ENCODE measurements around the gene RUBCNL. TPM values are rescaled to one million over a fixed set of nuclear protein-coding genes. Genes with fewer than 3 reads are reported as not detected.

Gene RUBCNL
- total RNA-seq, 1 donor from 2014 or later: 168 TPM

DNA sequence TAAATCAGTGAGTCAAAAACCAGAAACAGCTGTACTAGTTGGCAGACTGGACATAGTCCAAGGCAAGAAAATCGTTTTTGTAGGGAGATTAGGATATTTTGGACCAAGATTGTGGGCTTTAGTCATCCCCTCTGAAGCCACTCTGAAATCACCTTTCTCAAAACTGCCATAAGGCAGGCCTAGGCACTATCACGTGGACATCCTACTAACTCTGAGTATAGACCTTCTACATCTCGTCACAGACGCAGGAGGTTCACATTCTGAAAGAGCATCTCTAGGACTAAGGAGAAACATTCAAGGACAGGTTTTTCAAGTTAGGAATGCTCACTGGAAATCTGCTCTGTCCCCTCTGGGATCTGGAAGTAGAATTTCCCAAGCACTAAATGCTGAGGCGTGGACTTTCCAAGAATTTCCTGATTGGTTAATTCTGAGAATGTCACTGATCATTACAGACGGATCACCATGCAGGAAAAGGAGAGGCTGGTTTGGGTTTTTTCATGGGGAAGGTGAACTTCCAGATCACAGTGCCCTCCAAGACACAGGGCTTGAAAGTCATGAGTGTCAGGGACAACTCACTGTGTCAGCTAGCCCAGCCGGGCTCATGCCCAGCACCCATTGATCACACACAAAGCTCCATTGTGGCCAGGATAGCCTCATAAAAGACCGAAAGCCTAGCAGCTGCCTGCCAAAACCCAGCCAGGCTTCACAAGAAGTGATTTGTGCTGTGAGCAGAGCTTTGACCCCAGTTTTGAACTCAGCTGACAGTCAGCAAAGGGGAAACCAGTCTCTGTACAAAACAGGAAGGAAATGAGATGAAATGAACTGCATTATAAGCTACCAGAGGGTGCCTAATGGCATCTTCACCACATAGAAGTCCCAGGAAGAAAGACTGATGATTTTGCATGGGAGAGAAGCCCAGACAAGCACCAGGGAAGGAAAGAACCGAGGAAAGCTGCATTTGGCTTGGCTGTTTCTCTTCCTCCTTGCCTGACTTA lies 2.7 kb upstream of the RUBCNL start:
- H3K9me3 Mint-ChIP-seq: no peaks in the 10 kb centered on the region
- peak overlapping the region; percentile 93 for H3K27ac Mint-ChIP-seq
- DNase-seq (no peak), ATAC-seq (ENCODE audit: low read depth) (peak; percentile 61)
- peaks cover 70% of the 10 kb centered on the region for H3K4me1 Mint-ChIP-seq
- no peaks in the 10 kb centered on the region for H3K27me3 Mint-ChIP-seq
- POLR2A ChIA-PET: interaction anchor here (0.5 to 4.9 kb wide), 12 partner anchors 10 to 196 kb away, joined by 3 to 95 read pairs (median 6); no protein-coding TSS in a partner anchor
- TF ChIP-seq, protein P1, sequence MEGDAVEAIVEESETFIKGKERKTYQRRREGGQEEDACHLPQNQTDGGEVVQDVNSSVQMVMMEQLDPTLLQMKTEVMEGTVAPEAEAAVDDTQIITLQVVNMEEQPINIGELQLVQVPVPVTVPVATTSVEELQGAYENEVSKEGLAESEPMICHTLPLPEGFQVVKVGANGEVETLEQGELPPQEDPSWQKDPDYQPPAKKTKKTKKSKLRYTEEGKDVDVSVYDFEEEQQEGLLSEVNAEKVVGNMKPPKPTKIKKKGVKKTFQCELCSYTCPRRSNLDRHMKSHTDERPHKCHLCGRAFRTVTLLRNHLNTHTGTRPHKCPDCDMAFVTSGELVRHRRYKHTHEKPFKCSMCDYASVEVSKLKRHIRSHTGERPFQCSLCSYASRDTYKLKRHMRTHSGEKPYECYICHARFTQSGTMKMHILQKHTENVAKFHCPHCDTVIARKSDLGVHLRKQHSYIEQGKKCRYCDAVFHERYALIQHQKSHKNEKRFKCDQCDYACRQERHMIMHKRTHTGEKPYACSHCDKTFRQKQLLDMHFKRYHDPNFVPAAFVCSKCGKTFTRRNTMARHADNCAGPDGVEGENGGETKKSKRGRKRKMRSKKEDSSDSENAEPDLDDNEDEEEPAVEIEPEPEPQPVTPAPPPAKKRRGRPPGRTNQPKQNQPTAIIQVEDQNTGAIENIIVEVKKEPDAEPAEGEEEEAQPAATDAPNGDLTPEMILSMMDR (IDR thresholded peaks at IDR 0.05): no peak
- H3K36me3 Mint-ChIP-seq (ENCODE audit: low read depth): peaks cover 28% of the 10 kb centered on the region
- intact Hi-C loops (cut with micrococcal nuclease): loop anchor here (1.0 to 5.0 kb wide), 3 partner anchors 15 to 207 kb away; partner anchors contain the start of gene LCP1
- CTCF ChIA-PET: interaction anchor here (0.6 to 6.7 kb wide), 4 partner anchors 9 to 17 kb away, joined by 3 to 70 read pairs (median 5); no protein-coding TSS in a partner anchor
- H3K4me3 Mint-ChIP-seq: peak overlapping the region; percentile 52

DNA sequence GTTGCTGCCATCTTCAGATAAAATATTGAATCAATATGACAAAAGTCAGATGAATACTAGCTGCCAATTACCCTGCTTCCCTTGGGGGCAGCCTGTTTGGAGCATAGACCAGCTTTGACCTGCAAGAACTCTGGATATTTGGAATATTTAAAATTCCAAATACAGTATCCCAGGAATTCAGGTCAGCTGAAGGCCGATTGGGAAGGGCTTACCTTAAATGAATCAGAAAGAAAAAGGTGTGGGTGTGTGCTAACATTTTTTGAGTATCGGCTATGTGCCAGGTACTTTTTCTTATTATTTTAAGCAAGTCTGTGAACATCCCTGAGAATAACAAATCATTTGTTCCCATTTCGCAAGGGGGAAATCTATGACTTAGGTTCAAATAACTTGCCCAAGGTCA lies 1.8 kb upstream of the RUBCNL start:
- intact Hi-C loops (cut with micrococcal nuclease): loop anchor here (5.0 kb wide), 1 partner anchor 68 kb away; no protein-coding TSS in a partner anchor
- Mint-ChIP-seq H3K27ac (peak overlapping the region; percentile 93), H3K4me1 (peaks cover 69% of the 10 kb centered on the region), H3K36me3 (ENCODE audit: low read depth) (peaks cover 32% of the 10 kb centered on the region), H3K4me3 (peak overlapping the region; percentile 95), H3K27me3 (no peaks in the 10 kb centered on the region), H3K9me3 (no peaks in the 10 kb centered on the region)
- POLR2A ChIA-PET: interaction anchor here (0.6 to 4.9 kb wide), 10 partner anchors 9 to 207 kb away, joined by 3 to 95 read pairs (median 10); partner anchors contain the start of gene LCP1
- ATAC-seq (ENCODE audit: low read depth) (no peak), DNase-seq (no peak)
- CTCF ChIA-PET: interaction anchor here (6.7 kb wide), 1 partner anchor 16 kb away, joined by 70 read pairs; no protein-coding TSS in a partner anchor
- TF ChIP-seq, protein P1 (IDR thresholded peaks at IDR 0.05): no peak

GRCh38 chr13:46388308-46388707 lies 1.3 kb upstream of the RUBCNL start:
- POLR2A ChIA-PET: interaction anchor here (0.6 to 4.9 kb wide), 12 partner anchors 8 to 206 kb away, joined by 3 to 95 read pairs (median 10); partner anchors contain the start of gene LCP1
- Mint-ChIP-seq H3K27ac (peak overlapping the region; percentile 93), H3K4me1 (peaks cover 69% of the 10 kb centered on the region), H3K27me3 (no peaks in the 10 kb centered on the region), H3K9me3 (no peaks in the 10 kb centered on the region), H3K36me3 (ENCODE audit: low read depth) (peaks cover 35% of the 10 kb centered on the region), H3K4me3 (peak overlapping the region; percentile 95)
- no peak for ATAC-seq (ENCODE audit: low read depth)
- DNase-seq: no peak
- CTCF ChIA-PET: interaction anchor here (1.2 to 6.7 kb wide), 4 partner anchors 10 to 67 kb away, joined by 3 to 70 read pairs (median 4); no protein-coding TSS in a partner anchor
- intact Hi-C loops (cut with micrococcal nuclease): loop anchor here (5.0 kb wide), 1 partner anchor 69 kb away; no protein-coding TSS in a partner anchor
- TF ChIP-seq, protein P1 (IDR thresholded peaks at IDR 0.05): no peak

- peaks cover 70% of the 10 kb centered on the region for H3K4me1 Mint-ChIP-seq
- no peak for DNase-seq
- peaks cover 44% of the 10 kb centered on the region for H3K36me3 Mint-ChIP-seq (ENCODE audit: low read depth)
- ChIA-PET POLR2A (interaction anchor here (0.7 to 4.9 kb wide), 13 partner anchors 8 to 204 kb away, joined by 3 to 95 read pairs (median 7); partner anchors contain the start of genes LCP1 and LRCH1), CTCF (interaction anchor here (1.0 to 6.7 kb wide), 5 partner anchors 14 to 65 kb away, joined by 3 to 70 read pairs (median 4); no protein-coding TSS in a partner anchor)
- TF ChIP-seq, protein P1 (IDR thresholded peaks at IDR 0.05): no peak
- H3K4me3 Mint-ChIP-seq: peak overlapping the region; percentile 95
- peak overlapping the region; percentile 93 for H3K27ac Mint-ChIP-seq
- no peak for ATAC-seq (ENCODE audit: low read depth)
- intact Hi-C loops (cut with micrococcal nuclease): loop anchor here (1.0 to 5.0 kb wide), 5 partner anchors 9 to 168 kb away; no protein-coding TSS in a partner anchor
- H3K27me3 Mint-ChIP-seq: no peaks in the 10 kb centered on the region
- H3K9me3 Mint-ChIP-seq: no peaks in the 10 kb centered on the region
These were observed 524 bp downstream of the RUBCNL start for GRCh38 chr13:46386392-46387063.

Measured in activated B cell treated with CpG ODN at 0.5 μM for 24 hours (primary cell).